ENCODE data around the gene GNA14.

- TF ChIP-seq ZBTB20 (tag by site-specific recombination; IDR thresholded peaks at IDR 0.05) = no peak
- TF ChIP-seq SALL2 (tag by site-specific recombination; IDR thresholded peaks at IDR 0.05; ENCODE audit: borderline replicate concordance) = no peak
- TF ChIP-seq ZNF19 (tag by site-specific recombination; IDR thresholded peaks at IDR 0.05; ENCODE audit: low read depth) = no peak
- TF ChIP-seq CTCF (tag by site-specific recombination; IDR thresholded peaks at IDR 0.05) = no peak
- TF ChIP-seq ZNF184 (tag by site-specific recombination; IDR thresholded peaks at IDR 0.05) = no peak
- no peak for TF ChIP-seq ELK4 (IDR thresholded peaks at IDR 0.05; ENCODE audit: borderline replicate concordance, low read depth, low read length)
- TF ChIP-seq ZNF214 (tag by site-specific recombination; IDR thresholded peaks at IDR 0.05; ENCODE audit: borderline replicate concordance) = no peak
- TF ChIP-seq ZNF426 (tag by site-specific recombination; IDR thresholded peaks at IDR 0.05) = no peak
These were observed 26.0 kb upstream of the GNA14 start for GRCh38 chr9:77673941-77674791.
